Stimulated activated CD4-positive, alpha-beta T cell treated with anti-CD3 and anti-CD28 coated beads, TNF-alpha, amount 100 ng/mL, for 24 hours (primary cell): ENCODE data around the gene MACROH2A1.

Experiments used
- DNase-seq, 3 experiments: peaks; one replicate each; pipeline ENCODE4 v3.0.0-alpha.2; 2020; ENCODE audit warnings: low read depth in 3 of 3

The MACROH2A1 gene

GRCh38 chr5:135356522-135357318 is 42.3 kb downstream of the MACROH2A1 start:
- DNase-seq = no peak

- DNase-seq = no peak
These were observed 43.9 kb downstream of the MACROH2A1 start for GRCh38 chr5:135355169-135355568.

- no peak for DNase-seq
These were observed 44.9 kb downstream of the MACROH2A1 start for GRCh38 chr5:135353952-135354721.

- no peak for DNase-seq
These were observed 48.5 kb downstream of the MACROH2A1 start for GRCh38 chr5:135350536-135350935.

- no peak for DNase-seq
These were observed 49.1 kb downstream of the MACROH2A1 start for GRCh38 chr5:135349886-135350285.

GRCh38 chr5:135349451-135349850 is 49.6 kb downstream of the MACROH2A1 start:
- DNase-seq = no peak

GRCh38 chr5:135348918-135349317 is 50.1 kb downstream of the MACROH2A1 start:
- no peak for DNase-seq

GRCh38 chr5:135347392-135347791 is 51.6 kb downstream of the MACROH2A1 start:
- DNase-seq = no peak

- DNase-seq = no peak
These were observed 52.9 kb downstream of the MACROH2A1 start for GRCh38 chr5:135345956-135346731.

- no peak for DNase-seq
These were observed 54.7 kb downstream of the MACROH2A1 start for GRCh38 chr5:135344349-135344748.

- DNase-seq = no peak
These were observed 55.6 kb downstream of the MACROH2A1 start for GRCh38 chr5:135343413-135343812.

GRCh38 chr5:135342551-135342875 is 56.5 kb downstream of the MACROH2A1 start:
- no peak for DNase-seq

- no peak for DNase-seq
These were observed 57.1 kb downstream of the MACROH2A1 start for GRCh38 chr5:135341696-135342550.

- DNase-seq = no peak
These were observed 57.9 kb downstream of the MACROH2A1 start for GRCh38 chr5:135341016-135341666.

- no peak for DNase-seq
These were observed 58.5 kb downstream of the MACROH2A1 start for GRCh38 chr5:135340568-135340967.

- no peak for DNase-seq
These were observed 59.4 kb downstream of the MACROH2A1 start for GRCh38 chr5:135339623-135340022.

GRCh38 chr5:135339189-135339588 is 59.8 kb downstream of the MACROH2A1 start:
- no peak for DNase-seq

- no peak for DNase-seq
These were observed 62.0 kb downstream of the MACROH2A1 start for GRCh38 chr5:135337064-135337463.

GRCh38 chr5:135335031-135335828 is 63.8 kb downstream of the MACROH2A1 start:
- DNase-seq = no peak
